ENCODE data around the gene MT1M.

GRCh38 chr16:56640076-56640475, 7.6 kb downstream of the MT1M start:
- no peak for TF ChIP-seq CTCF (conservative IDR thresholded peaks at IDR 0.05; ENCODE audit: low read depth in 2 of 2)
- TF ChIP-seq EZH2phosphoT487 (IDR thresholded peaks at IDR 0.05; ENCODE audit: unreplicated experiment), result no peak
- TF ChIP-seq REST (IDR thresholded peaks at IDR 0.05; ENCODE audit: unreplicated experiment), result no peak
- no peak for TF ChIP-seq POLR2AphosphoS5 (IDR thresholded peaks at IDR 0.05; ENCODE audit: low read depth)
- TF ChIP-seq ETS1 (IDR thresholded peaks at IDR 0.05), result no peak
- no peak for TF ChIP-seq EZH2 (IDR thresholded peaks at IDR 0.05; ENCODE audit: low read depth, unreplicated experiment)
- TF ChIP-seq CREB1 (CRISPR knock-in tag; IDR thresholded peaks at IDR 0.05; ENCODE audit: low read depth), result no peak
- TF ChIP-seq STAT1 (IDR thresholded peaks at IDR 0.05; ENCODE audit: unreplicated experiment), result no peak
- TF ChIP-seq JUNB (IDR thresholded peaks at IDR 0.05; ENCODE audit: unreplicated experiment), result no peak
- TF ChIP-seq ZNF114 (CRISPR knock-in tag; IDR thresholded peaks at IDR 0.05), result no peak
- no peak for TF ChIP-seq NANOG (IDR thresholded peaks at IDR 0.05; ENCODE audit: borderline replicate concordance)
- TF ChIP-seq ZNF331 (CRISPR knock-in tag; IDR thresholded peaks at IDR 0.05; ENCODE audit: low read depth), result no peak

Data from GM23338 (cell line).